DND-41 (cell line): ENCODE measurements around the gene UBE2H.

Experiments
- CTCF ChIP-seq: IDR thresholded peaks from 2 replicates; pipeline ENCODE4 v1.5.1; 2012; ENCODE audit warnings: borderline replicate concordance, low read length, moderate library complexity, mild to moderate bottlenecking; ENCODE audit not compliant: poor library complexity, severe bottlenecking; ENCODE audit errors: extremely low read depth
- EZH2 ChIP-seq: IDR thresholded peaks from 3 replicates; pipeline ENCODE4 v1.6.1; 2012; ENCODE audit warnings: borderline replicate concordance, low read depth, mild to moderate bottlenecking, moderate library complexity, low read length, inconsistent platforms; ENCODE audit not compliant: severe bottlenecking

DNA sequence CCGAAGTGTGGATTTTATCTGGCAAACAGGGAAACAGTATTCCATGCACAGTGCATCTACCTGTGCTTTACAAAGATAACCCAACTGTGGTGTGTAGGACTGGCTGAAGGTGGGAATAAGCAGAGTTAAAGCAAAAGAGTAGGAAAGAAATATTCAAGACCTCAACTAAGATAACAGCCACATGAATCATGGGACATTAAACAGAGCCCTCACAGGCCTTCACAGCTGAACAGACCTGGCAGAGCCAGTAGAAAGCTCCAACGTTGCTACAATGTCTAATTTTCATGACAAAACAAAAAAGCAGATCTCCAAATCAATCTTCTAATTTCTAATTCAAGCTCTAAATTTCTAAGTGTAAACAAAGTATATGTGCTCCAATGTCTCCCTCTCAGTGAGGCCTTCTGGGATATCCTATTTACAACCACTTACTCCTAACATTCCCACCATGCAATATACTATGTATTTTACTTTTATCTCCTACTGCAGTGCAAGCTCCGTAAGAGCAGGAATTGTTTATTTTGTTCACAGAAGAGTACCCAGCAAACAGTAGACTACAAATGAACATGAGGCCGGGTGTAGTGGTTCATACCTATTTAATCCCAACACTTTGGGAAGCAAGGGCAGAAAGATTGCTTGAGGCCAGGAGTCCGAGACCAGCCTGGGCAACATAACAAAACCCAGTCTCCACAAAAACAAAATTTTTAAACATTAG, 63.5 kb downstream of the UBE2H start:
- TF ChIP-seq EZH2 (no peak), CTCF (no peak)
